ACHN (cell line): ENCODE measurements around the gene ZNFX1.
"Not testable (repeated sequence)": the region's sequence is repeated elsewhere in the genome, so short reads cannot be mapped to it uniquely, and the experiment has no call there.

Experiments used
- DNase-seq: peaks from one replicate; pipeline ENCODE4 v3.0.0-alpha.2; 2015
- in situ Hi-C: cut with HindIII; loops from 2 replicates; pipeline ENCODE4 v1.10.0; 2017; ENCODE audit warnings: low sequenced_read_pairs, low pct_ligation_motif_present, low pct_unique_long_range_greater_than_20kb

ZNFX1 gene

GRCh38 chr20:49297605-49298530 is 20.0 kb upstream of the ZNFX1 start:
- no peak for DNase-seq
- in situ Hi-C loops: no loop called here

DNA sequence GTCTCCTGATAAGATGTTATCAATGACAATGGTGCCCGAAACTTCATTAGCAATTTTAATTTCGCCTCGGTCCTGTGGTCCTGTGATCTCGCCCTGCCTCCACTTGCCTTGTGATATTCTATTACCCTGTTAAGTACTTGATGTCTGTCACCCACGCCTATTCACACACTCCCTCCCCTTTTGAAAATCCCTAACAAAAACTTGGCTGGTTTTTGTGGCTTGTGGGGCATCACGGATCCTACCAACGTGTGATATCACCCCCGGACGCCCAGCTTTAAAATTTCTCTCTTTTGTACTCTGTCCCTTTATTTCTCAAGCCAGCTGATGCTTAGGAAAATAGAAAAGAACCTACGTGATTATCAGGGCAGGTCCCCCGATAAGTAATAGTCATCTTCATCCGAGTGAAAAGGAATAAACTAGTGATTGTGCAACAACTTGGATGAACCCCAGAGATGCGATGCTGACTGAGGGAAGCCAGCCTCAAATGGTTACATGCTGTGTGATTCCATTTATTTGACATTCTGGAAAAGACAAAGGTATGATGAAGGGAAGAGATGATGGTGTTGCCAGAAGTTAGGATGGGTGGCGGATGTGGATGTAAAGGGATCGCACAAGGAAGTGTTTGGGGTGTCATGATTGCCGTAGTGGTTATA is 16.3 kb upstream of the ZNFX1 start:
- in situ Hi-C loops, DNase-seq: not testable (repeated sequence)

DNA sequence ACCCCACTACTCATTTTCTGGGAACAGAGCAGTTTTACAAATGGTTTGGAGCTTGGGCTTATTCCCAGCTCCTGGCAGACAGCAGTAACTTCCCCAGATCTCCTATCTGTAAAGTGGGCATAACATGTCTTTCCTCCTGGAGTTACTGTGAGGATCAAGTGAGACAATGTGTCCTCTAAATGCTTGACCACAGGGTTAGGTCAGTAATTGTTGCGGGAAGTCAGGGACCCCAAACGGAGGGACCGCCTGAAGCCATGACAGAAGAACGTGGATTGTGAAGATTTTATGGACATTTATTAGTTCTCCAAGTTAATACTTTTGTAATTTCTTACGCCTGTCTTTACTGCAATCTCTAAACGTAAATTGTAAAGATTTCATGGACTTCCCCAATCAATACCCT is 15.3 kb upstream of the ZNFX1 start:
- DNase-seq: no peak
- in situ Hi-C loops: no loop called here

- in situ Hi-C loops: no loop called here
- no peak for DNase-seq
These were observed 14.2 kb upstream of the ZNFX1 start for GRCh38 chr20:49292010-49292409.

DNA sequence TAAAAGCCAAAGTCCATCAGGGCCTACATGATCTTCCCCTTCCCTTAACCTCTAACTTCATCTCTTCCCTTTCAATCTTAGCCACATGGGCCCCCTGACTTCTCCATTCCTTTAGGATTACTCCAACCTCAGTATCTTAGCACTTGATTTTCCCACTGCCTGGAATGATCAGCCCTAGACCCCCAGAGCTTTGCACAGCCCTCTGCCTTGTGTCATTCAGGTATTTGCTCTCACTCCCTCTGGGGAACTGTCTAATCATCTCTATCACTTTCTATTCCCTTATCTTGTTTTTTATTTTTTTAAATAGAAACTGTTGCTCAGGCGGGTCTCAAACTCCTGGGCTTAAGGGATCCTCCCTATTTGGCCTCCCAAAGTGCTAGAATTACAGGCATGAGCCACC is 13.3 kb upstream of the ZNFX1 start:
- in situ Hi-C loops: no loop called here
- DNase-seq: no peak

GRCh38 chr20:49290608-49291191 is 12.8 kb upstream of the ZNFX1 start:
- in situ Hi-C loops: no loop called here
- no peak for DNase-seq

- DNase-seq: no peak
- in situ Hi-C loops: no loop called here
These were observed 11.2 kb upstream of the ZNFX1 start for GRCh38 chr20:49288784-49289696.

- in situ Hi-C loops: no loop called here
These were observed 10.4 kb upstream of the ZNFX1 start for GRCh38 chr20:49288250-49288751.

GRCh38 chr20:49287555-49288249 is 9.8 kb upstream of the ZNFX1 start:
- in situ Hi-C loops: no loop called here
- no peak for DNase-seq

More at GRCh38 chr20:49288250-49288751, 10.4 kb upstream of the ZNFX1 start:
- DNase-seq: no peak

DNA sequence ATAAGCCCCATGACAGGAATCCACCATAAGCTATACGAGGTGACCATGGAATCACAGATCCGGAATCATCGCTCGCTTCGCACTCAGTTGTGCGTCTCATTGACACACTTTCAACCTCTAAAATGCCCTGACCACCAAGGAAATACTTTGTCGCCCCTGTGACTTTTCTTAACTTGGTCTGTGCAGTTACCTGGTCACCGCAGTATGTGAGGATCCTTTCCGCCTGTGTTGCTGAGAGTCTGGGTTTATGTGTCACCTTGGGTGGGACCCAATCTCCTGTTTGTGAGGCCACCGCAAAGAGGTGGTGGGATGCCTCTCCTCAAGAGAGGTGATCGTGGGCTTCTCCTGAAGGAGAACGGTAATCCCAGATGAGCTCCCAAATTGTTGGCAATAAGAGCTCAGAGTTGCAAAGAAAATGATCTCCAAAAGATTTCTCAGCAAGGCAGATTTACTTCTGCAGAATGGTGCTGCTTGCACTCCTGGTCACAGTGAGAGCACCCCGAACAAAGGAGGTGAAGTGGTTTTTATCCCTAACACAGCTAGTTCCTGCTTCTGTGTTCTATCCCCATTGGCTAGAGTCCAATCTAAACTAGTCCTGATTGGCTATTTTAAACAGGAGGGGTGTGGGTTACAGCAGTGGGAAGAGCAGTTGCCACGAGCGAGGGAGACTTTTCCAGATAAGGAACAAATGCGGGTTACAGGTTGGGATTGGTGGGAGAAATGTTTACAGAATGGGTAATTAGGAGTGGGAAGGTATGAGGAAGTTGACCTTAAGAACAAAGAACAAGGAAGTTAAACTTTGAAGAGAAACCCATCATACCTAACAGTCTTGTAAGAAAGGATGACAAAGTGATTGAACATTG is 9.1 kb upstream of the ZNFX1 start:
- in situ Hi-C loops: no loop called here
- no peak for DNase-seq

- in situ Hi-C loops: no loop called here
- no peak for DNase-seq
These were observed 8.1 kb upstream of the ZNFX1 start for GRCh38 chr20:49285813-49286494.

GRCh38 chr20:49285233-49285668 is 7.4 kb upstream of the ZNFX1 start:
- in situ Hi-C loops: no loop called here
- no peak for DNase-seq

GRCh38 chr20:49284818-49285217 is 7.0 kb upstream of the ZNFX1 start:
- DNase-seq: no peak
- in situ Hi-C loops: no loop called here

GRCh38 chr20:49283703-49284625 is 6.1 kb upstream of the ZNFX1 start:
- in situ Hi-C loops: no loop called here

GRCh38 chr20:49283176-49283702 is 5.4 kb upstream of the ZNFX1 start:
- in situ Hi-C loops: no loop called here
- DNase-seq: no peak

More at GRCh38 chr20:49283703-49284625, 6.1 kb upstream of the ZNFX1 start:
- DNase-seq: no peak
